Large intestine (tissue), 3 donors: ENCODE results near the gene ST7. TPM values are rescaled to one million over a fixed set of nuclear protein-coding genes. Genes with fewer than 3 reads are reported as not detected.
"Not testable (repeated sequence)": the region's sequence is repeated elsewhere in the genome, so short reads cannot be mapped to it uniquely, and the experiment has no call there.

Source experiments
- DNase-seq, 2 donors: peaks; one replicate each; pipeline versions ENCODE4 v3.0.0 to v3.0.0-alpha.2; 2013
- H3K27ac ChIP-seq: one replicate; pipeline ENCODE4 v1.5.1; 2013; ENCODE audit warnings: low read length
- H3K27me3 ChIP-seq: 2 replicates; pipeline ENCODE4 v1.6.1; 2013; ENCODE audit warnings: low read length; ENCODE audit not compliant: control insufficient read depth, insufficient read depth
- H3K36me3 ChIP-seq: 2 replicates; pipeline ENCODE4 v1.6.1; 2013; ENCODE audit warnings: low read length; ENCODE audit not compliant: control insufficient read depth, insufficient read depth
- H3K4me1 ChIP-seq: one replicate; pipeline ENCODE4 v1.6.1; 2013; ENCODE audit warnings: low read length; ENCODE audit not compliant: control insufficient read depth, insufficient read depth
- H3K4me3 ChIP-seq: one replicate; pipeline ENCODE4 v1.5.1; 2013; ENCODE audit warnings: low read length
- H3K9me3 ChIP-seq: one replicate; pipeline ENCODE4 v1.6.1; 2013; ENCODE audit warnings: mild to moderate bottlenecking, low read depth, low read length, moderate library complexity; ENCODE audit not compliant: control insufficient read depth
- WGBS: methylation state at CpG from one replicate; pipeline ENCODE4 v1.1.5; 2013; ENCODE audit warnings: low lambda C conversion rate; ENCODE audit not compliant: insufficient coverage; 5-methylcytosine and 5-hydroxymethylcytosine counted together
- polyA plus RNA-seq: library from polyadenylated mRNA; unstranded; fragments of 120-200 nt; gene quantifications from one replicate; pipeline ENCODE4 v1.2.1, GENCODE V29; 2013

The ST7 gene
- polyA plus RNA-seq, 1 donor, result 25.1 TPM

DNA sequence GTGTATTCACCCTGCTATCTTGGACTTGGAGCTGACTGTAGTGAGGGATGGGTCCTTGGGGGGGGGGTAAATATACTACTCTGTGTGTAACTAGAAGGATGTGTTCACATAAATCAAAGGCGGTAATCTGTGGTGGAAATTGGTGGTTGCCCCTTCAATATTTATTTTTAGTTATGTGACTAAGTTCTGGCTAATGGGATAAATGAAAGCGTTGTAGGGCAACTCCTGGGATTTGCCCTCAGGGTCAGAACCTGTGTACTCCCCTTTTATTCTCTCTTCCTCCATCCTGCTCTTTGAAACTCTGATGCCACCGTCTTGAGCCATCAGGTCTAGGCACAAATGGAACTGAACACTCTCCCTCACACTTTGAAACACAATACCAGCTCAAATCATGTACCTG lies 24.3 kb upstream of the ST7 start:
- Histone ChIP-seq H3K36me3 (no peaks in the 10 kb centered on the region), H3K27me3 (no peaks in the 10 kb centered on the region), H3K27ac (no peak overlapping the region), H3K4me1 (no peaks in the 10 kb centered on the region), H3K4me3 (no peak overlapping the region), H3K9me3 (no peaks in the 10 kb centered on the region)
- DNase-seq, result no peak
- WGBS, result no CpG with 5 or more reads among the region's 3 CpGs

DNA sequence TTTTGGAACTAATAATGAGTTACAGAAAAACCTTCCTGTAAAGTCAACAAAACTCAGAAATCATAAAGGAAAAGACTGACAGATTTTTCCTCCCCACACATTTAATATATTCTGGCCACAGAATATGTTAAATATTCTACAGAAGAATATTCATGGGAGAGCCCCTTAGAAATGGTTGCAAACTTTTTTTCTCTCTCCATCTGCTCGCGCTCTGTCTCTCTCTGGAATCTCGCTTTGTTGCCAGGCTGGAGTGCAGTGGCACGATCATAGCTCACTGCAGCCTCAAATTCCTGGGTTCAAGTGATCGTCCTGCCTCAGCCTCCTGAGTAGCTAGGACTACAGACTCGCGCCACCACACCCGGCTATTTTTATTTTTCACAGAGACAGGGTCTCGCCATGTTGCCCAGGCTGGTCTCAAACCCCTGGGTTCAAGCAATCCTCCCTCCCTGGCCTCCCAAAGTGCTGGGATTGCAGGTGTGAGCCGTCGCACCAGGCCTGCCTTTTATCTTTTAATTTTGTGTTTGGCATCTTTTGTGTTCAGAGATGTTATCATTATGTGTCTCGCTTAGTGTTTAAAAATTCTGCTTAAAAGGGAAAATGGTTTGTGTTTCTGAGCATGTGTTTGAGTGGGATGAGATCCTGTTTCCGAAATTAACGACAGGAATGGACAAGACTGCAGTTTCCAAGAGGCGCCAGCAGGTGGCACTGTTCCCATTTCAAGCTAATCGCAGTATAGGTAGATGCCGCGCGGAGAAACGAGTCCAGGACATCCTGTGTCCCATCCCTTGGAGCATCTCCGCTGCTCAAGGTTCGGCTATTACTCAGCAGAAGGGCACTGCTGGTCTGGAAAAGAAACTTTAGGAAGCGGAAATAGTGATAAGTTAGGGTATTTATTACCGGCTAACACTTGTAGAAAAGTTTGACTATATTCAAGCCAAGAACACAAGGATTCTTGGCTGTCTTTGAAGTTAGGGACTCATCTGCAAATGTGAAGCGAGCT lies 23.1 kb upstream of the ST7 start:
- H3K36me3 ChIP-seq, result no peaks in the 10 kb centered on the region
- 50% methylated on average over 3 of the region's 25 CpGs for WGBS
- no peak overlapping the region for H3K27ac ChIP-seq
- no peaks in the 10 kb centered on the region for H3K9me3 ChIP-seq
- no peaks in the 10 kb centered on the region for H3K27me3 ChIP-seq
- peak; percentile 54 to 60 for DNase-seq
- H3K4me1 ChIP-seq, result no peaks in the 10 kb centered on the region
- no peak overlapping the region for H3K4me3 ChIP-seq

DNA sequence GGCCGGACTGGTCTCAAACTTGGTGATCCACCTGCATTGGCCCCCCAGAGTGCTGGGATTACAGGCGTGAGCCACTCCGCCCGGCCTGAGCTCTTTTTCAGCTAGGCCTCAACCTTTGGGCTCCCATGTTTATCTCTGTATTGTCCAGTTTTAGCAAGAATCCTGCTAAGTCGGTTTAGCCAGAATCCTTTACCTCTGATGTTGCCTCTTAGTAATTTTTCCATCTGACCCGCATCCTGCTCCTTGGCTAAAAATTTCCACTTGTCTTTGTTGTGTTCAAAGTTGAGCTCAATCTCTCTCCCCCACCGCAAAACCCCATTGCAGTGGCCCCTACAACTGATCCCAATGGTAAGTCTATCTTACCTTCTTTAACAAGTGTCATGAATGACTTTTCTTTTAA lies 20.7 kb upstream of the ST7 start:
- WGBS, result 92% methylated on average over 2 of the region's 7 CpGs
- Histone ChIP-seq H3K36me3 (no peaks in the 10 kb centered on the region), H3K27ac (no peak overlapping the region), H3K27me3 (no peaks in the 10 kb centered on the region), H3K9me3 (no peaks in the 10 kb centered on the region), H3K4me1 (no peaks in the 10 kb centered on the region), H3K4me3 (no peak overlapping the region)
- DNase-seq, result no peak

DNA sequence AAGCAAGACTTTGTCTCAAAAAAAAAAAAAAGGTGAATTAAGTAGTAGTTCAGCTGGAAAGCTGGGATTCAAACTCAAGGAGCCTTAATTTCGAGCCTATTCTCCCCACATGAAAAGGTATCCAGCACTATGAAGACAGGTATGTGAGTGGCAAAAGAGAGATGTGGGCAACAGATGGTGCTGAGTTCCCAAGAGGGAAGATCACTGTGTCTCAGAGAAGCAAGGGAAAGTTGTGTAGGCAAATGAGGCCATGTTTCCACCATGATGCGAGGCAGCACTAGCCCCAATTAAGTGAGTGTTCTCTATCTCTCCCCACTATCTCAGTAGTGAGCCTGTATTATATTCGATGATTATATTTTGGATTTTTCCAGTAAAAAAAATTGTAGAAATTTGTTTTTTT lies 19.8 kb upstream of the ST7 start:
- H3K36me3 ChIP-seq, result no peaks in the 10 kb centered on the region
- no peaks in the 10 kb centered on the region for H3K9me3 ChIP-seq
- WGBS, result 20% methylated on average over 1 of the region's 3 CpGs
- H3K4me1 ChIP-seq, result no peaks in the 10 kb centered on the region
- H3K27ac ChIP-seq, result no peak overlapping the region
- DNase-seq, result no peak
- no peaks in the 10 kb centered on the region for H3K27me3 ChIP-seq
- no peak overlapping the region for H3K4me3 ChIP-seq

DNA sequence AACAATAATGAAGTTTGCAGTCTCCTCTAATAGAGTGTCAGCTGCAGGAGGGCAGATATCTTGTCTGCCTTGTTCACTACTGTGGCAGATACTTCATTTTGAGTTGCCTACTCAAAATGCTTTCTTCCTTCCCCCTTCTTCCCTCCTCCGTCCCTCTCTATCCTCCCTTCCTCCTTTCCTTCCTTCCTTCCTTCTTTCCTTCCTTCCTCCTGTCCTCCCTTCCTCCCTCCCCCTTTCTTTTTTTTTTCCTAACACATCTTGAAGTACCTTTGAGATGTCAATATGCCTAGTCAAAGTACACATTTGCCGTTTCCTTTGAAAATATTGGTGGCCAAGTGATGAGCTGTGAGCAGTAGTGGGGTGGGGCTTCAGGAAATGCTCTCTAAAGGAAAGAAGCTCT lies 18.7 kb upstream of the ST7 start:
- H3K4me1 ChIP-seq, result no peaks in the 10 kb centered on the region
- H3K27ac ChIP-seq, result no peak overlapping the region
- no peak overlapping the region for H3K4me3 ChIP-seq
- DNase-seq, result no peak
- H3K36me3 ChIP-seq, result no peaks in the 10 kb centered on the region
- H3K9me3 ChIP-seq, result no peaks in the 10 kb centered on the region
- WGBS, result 78% methylated on average over 1 of the region's 2 CpGs
- H3K27me3 ChIP-seq, result no peaks in the 10 kb centered on the region

DNA sequence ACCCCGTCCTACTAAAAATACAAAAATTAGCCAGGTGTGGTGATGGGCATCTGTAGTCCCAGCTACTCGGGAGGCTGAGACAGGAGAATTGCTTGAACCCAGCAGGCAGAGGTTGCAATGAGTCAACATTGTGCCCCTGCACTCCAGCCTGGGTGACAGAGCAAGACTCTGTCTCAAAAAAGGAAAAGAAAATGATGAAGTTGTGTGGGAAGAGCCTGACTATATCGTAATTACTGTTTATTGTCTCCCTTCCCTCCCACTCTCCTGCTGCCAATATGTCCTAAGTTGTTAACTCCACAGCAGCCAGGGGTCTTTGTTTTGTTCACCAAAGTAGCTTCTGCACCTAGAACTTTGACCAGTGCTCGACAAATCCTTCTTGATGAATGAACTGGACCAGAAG lies 16.5 kb upstream of the ST7 start:
- not testable (repeated sequence) for H3K4me1 ChIP-seq, H3K27me3 ChIP-seq, H3K27ac ChIP-seq, H3K9me3 ChIP-seq, DNase-seq, H3K36me3 ChIP-seq, H3K4me3 ChIP-seq
- 0% methylated on average over 1 of the region's 4 CpGs for WGBS

DNA sequence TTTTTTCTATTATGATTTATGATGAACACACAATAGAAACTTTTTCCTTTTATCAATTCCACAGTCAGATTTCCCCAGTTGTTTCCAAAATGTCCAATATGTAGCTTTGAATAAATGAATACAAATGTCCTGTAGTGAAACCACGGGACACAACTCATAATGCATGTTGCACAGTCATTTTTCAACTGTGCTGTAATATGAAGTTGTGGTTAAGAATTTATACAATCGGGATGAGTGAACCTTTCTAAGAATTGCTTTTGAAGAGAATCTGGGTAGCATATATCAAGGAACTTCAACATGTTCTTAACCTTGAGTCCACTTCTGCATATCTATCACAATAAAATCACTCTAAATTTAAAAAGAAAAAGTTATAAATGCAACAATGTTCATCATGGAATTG lies 14.6 kb upstream of the ST7 start:
- WGBS, result no CpG with 5 or more reads among the region's 2 CpGs
- Histone ChIP-seq H3K27me3 (no peaks in the 10 kb centered on the region), H3K27ac (no peak overlapping the region), H3K4me3 (no peak overlapping the region), H3K4me1 (no peaks in the 10 kb centered on the region), H3K36me3 (no peaks in the 10 kb centered on the region), H3K9me3 (no peaks in the 10 kb centered on the region)
- no peak for DNase-seq

DNA sequence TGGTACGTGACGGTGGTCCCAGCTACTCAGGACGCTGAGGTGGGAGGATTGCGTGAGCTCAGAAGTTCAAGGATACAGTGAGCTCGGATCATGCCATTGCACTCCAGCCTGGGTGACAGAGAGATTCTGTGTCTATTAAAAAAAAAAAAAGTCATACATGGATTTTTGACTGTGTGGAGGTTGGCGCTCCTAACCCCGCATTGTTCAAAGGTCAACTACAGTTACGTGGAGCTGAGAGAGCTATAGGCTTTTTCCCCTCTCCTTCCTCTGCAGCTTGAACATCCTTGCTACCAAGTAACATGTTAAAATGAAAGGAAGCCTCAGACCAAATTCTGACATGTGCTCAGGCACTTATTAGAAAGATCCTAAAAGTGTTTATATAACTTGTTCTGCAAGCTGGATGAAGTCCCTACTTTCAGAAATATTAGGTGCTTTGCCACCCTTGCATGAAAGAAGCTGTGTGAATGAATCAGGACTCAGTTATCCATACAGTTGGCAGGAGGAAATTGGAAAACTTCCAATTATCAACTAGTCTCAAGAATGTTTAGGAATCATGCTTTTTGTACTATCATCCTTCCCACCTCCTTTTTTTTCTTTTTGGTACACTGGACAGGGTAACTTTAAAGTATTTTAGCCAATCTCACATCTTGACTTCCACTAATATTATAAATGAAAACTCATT lies 12.5 kb upstream of the ST7 start:
- Histone ChIP-seq H3K27ac (no peak overlapping the region), H3K27me3 (no peaks in the 10 kb centered on the region), H3K9me3 (no peaks in the 10 kb centered on the region), H3K4me3 (no peak overlapping the region), H3K36me3 (no peaks in the 10 kb centered on the region), H3K4me1 (no peaks in the 10 kb centered on the region)
- 92% methylated on average over 2 of the region's 8 CpGs for WGBS
- DNase-seq, result no peak

DNA sequence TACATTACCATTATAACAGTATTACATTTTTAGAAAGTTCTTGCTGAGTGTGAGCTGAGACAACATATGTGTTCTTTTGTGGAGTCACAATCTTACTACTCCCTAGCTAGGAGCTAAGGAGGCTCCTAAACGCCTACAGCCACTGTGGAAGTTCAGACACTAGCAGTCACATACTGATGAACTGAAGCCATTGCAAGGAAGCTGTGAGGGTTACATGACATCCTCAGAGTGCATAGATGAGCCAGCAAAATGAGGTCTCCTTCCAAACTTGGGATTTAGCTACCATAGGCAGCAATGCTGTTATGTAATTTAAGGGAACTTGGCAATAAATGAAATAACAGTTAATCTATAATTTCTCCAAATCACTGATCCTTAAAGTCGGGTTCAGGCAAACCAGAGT lies 10.8 kb upstream of the ST7 start:
- Histone ChIP-seq H3K4me3 (no peak overlapping the region), H3K27ac (no peak overlapping the region), H3K9me3 (no peaks in the 10 kb centered on the region), H3K4me1 (no peaks in the 10 kb centered on the region), H3K27me3 (no peaks in the 10 kb centered on the region), H3K36me3 (no peaks in the 10 kb centered on the region)
- DNase-seq, result no peak
- 100% methylated on average over 1 of the region's 2 CpGs for WGBS

DNA sequence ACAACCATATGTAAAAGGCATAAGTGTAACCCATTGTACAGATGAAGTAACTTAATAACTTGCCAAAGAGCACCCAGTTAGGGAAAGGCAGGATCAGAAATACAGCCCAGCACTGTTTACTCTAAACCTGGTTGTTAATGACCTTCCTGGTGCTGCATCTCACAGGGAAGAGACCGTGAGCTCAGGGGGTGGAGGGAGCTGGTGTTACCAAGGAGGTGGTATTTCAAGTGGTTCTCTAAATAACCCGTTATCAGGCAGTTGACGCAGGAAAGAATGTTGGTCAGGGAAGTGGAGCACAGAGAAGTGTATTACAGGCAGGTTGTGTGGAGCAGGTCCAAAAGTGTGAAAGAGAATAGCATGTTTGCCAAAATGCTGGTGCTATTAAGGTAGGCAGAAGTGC lies 4.4 kb upstream of the ST7 start:
- peak in 1 of 2 donors; percentile 8 for DNase-seq
- no peak overlapping the region for H3K4me3 ChIP-seq
- no peaks in the 10 kb centered on the region for H3K27me3 ChIP-seq
- WGBS, result 25% methylated on average over 2 of the region's 3 CpGs
- H3K4me1 ChIP-seq, result peaks cover 3% of the 10 kb centered on the region
- no peaks in the 10 kb centered on the region for H3K36me3 ChIP-seq
- no peak overlapping the region for H3K27ac ChIP-seq
- H3K9me3 ChIP-seq, result no peaks in the 10 kb centered on the region
